Measurements from ENCODE around the gene ACKR3.

- TF ChIP-seq CTCF (IDR thresholded peaks at IDR 0.05) (no peak), POLR2AphosphoS5 (IDR thresholded peaks at IDR 0.05; ENCODE audit: low read depth, low read length) (no peak), REST (IDR thresholded peaks at IDR 0.05; ENCODE audit: insufficient read depth in 1 of 2, low read depth in 2 of 2, low read length in 1 of 2) (no peak), SIN3A (IDR thresholded peaks at IDR 0.05; ENCODE audit: borderline replicate concordance, insufficient read depth, low read depth, low read length) (no peak), TCF7L2 (IDR thresholded peaks at IDR 0.05; ENCODE audit: low read depth, low read length) (no peak)
Observed at GRCh38 chr2:236582968-236583367, 13.3 kb downstream of the ACKR3 start.
